Stimulated activated effector memory CD8-positive, alpha-beta T cell treated with anti-CD3 and anti-CD28 coated beads, Interleukin-12 subunit alpha, Interleukin-12 subunit beta, amount 100 ng/mL, for 72 hours (primary cell): ENCODE data around the gene MRM3.
"Not testable (repeated sequence)": the region's sequence is repeated elsewhere in the genome, so short reads cannot be mapped to it uniquely, and the experiment has no call there.

Experiments
- ATAC-seq: fragments of 150-1000 bp; cut with Tn5 transposase; 2 replicates; pipeline ENCODE4 v1.10.0; 2021
- DNase-seq, 2 donors: peaks; one replicate each; pipeline ENCODE4 v3.0.0; 2021 to 2022; ENCODE audit warnings: low spot score in 2 of 2
- H3K27ac Mint-ChIP-seq: one replicate; pipeline ENCODE4 v1.8.0; 2022; ENCODE audit warnings: mild to moderate bottlenecking, mixed read lengths
- H3K36me3 Mint-ChIP-seq: one replicate; pipeline ENCODE4 v1.8.0; 2022; ENCODE audit warnings: mild to moderate bottlenecking, mixed read lengths
- H3K4me1 Mint-ChIP-seq: one replicate; pipeline ENCODE4 v1.8.0; 2022; ENCODE audit warnings: mixed read lengths
- H3K4me3 Mint-ChIP-seq: one replicate; pipeline ENCODE4 v1.8.0; 2022; ENCODE audit warnings: mild to moderate bottlenecking, mixed read lengths
- H3K9me3 Mint-ChIP-seq: one replicate; pipeline ENCODE4 v1.8.0; 2022; ENCODE audit warnings: mixed read lengths

The MRM3 gene

GRCh38 chr17:819251-819650, 37.1 kb downstream of the MRM3 start:
- no peak for DNase-seq
- no peaks in the 10 kb centered on the region for H3K9me3 Mint-ChIP-seq
- no peak for ATAC-seq
- H3K36me3 Mint-ChIP-seq, result no peaks in the 10 kb centered on the region
- no peak overlapping the region for H3K4me3 Mint-ChIP-seq
- no peak overlapping the region for H3K27ac Mint-ChIP-seq
- no peaks in the 10 kb centered on the region for H3K4me1 Mint-ChIP-seq

GRCh38 chr17:823501-823902, 41.3 kb downstream of the MRM3 start:
- DNase-seq (no peak), ATAC-seq (no peak)
- no peaks in the 10 kb centered on the region for H3K36me3 Mint-ChIP-seq
- no peak overlapping the region for H3K27ac Mint-ChIP-seq
- no peaks in the 10 kb centered on the region for H3K4me1 Mint-ChIP-seq
- H3K4me3 Mint-ChIP-seq, result no peak overlapping the region
- no peaks in the 10 kb centered on the region for H3K9me3 Mint-ChIP-seq

GRCh38 chr17:824378-824777, 42.2 kb downstream of the MRM3 start:
- Mint-ChIP-seq H3K9me3 (no peaks in the 10 kb centered on the region), H3K4me3 (no peak overlapping the region), H3K27ac (no peak overlapping the region), H3K4me1 (no peaks in the 10 kb centered on the region), H3K36me3 (no peaks in the 10 kb centered on the region)
- ATAC-seq (no peak), DNase-seq (no peak)

GRCh38 chr17:825216-825615, 43.1 kb downstream of the MRM3 start:
- no peak for ATAC-seq
- H3K27ac Mint-ChIP-seq, result no peak overlapping the region

DNA sequence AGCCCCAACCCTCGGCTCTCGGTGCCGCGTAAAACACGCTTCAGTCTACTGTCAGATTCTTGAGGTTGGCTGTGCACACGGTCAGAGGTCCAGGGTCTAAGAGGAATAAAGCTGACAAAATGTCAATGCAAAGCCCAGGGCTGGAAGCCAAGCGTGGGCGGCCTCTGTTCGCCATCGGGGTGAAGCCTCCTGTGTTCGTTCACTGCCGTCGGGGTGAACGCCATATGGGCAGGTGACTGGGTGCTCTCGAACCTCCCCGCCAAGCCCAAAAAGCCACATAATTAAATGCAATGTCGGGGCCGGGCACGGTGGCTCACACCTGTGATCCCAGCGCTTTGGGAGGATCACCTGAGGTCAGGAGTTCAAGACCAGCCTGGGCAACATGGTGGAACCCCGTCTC, 44.6 kb downstream of the MRM3 start:
- Mint-ChIP-seq H3K4me1 (no peaks in the 10 kb centered on the region), H3K9me3 (no peaks in the 10 kb centered on the region), H3K4me3 (no peak overlapping the region), H3K36me3 (no peaks in the 10 kb centered on the region), H3K27ac (no peak overlapping the region)
- no peak for DNase-seq
- ATAC-seq, result no peak

More at GRCh38 chr17:825216-825615, 43.1 kb downstream of the MRM3 start:
- Mint-ChIP-seq H3K36me3 (no peaks in the 10 kb centered on the region), H3K4me1 (no peaks in the 10 kb centered on the region), H3K9me3 (no peaks in the 10 kb centered on the region), H3K4me3 (no peak overlapping the region)
- DNase-seq, result no peak

DNA sequence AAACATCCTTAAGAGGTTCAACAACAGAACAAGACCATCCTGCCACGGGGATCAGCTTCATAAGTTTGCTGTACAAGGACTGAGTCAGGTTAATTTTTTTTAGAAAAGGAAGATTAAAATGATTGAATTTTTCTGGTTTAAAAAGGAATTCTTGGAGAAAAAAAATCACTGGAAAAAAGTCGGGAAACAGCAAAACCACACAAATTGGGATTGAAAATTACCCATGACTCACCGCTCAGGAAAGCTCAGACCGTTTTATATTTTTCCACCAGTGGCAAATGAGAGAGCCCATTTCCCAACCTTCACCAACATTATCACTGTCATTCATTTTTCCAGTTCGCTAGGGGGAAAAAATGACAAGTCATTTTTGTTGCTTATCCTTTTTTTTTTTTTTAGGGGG, 46.6 kb downstream of the MRM3 start:
- no peaks in the 10 kb centered on the region for H3K36me3 Mint-ChIP-seq
- no peaks in the 10 kb centered on the region for H3K9me3 Mint-ChIP-seq

DNA sequence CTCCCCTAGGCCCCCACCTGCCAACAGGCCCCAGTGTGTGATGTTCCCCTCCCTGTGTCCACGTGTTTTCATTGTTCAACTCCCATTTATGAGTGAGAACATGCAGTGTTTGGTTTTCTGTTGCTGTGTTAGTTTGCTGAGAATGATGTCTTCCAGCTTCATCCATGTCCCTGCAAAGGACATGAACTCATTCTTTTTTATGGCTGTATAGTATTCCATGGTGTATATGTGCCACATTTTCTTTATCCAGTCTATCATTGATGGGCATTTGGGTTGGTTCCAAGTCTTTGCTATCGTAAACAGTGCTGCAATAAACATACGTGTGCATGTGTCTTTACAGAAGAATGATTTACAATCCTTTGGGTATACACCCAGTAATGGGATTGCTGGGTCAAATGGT, 47.5 kb downstream of the MRM3 start:
- not testable (repeated sequence) for H3K4me1 Mint-ChIP-seq, H3K27ac Mint-ChIP-seq, ATAC-seq, DNase-seq, H3K9me3 Mint-ChIP-seq, H3K36me3 Mint-ChIP-seq, H3K4me3 Mint-ChIP-seq

More for the DNA sequence above, 46.6 kb downstream of the MRM3 start:
- Mint-ChIP-seq H3K4me1 (no peaks in the 10 kb centered on the region), H3K4me3 (no peak overlapping the region), H3K27ac (no peak overlapping the region)
- ATAC-seq (no peak), DNase-seq (no peak)

DNA sequence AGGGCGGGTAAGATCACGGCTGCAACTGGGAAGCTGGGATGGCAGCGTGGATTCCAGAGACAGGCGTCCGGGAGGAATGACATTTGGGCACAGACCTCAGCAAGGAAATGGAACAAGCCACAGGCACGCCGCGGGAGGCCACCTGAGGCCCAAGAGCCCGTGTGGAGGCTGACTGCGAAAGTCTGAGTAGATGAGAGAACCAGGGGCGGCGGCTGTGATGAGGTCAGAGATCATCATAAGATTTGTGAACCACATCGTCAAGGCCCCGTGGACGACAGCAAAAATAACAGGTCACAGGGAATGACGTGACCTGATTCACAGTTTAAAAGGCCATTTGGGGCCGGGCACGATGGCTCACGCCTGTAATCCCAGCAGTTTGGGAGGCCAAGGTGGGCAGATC, 48.2 kb downstream of the MRM3 start:
- Mint-ChIP-seq H3K36me3 (no peaks in the 10 kb centered on the region), H3K4me3 (no peak overlapping the region), H3K9me3 (no peaks in the 10 kb centered on the region)

DNA sequence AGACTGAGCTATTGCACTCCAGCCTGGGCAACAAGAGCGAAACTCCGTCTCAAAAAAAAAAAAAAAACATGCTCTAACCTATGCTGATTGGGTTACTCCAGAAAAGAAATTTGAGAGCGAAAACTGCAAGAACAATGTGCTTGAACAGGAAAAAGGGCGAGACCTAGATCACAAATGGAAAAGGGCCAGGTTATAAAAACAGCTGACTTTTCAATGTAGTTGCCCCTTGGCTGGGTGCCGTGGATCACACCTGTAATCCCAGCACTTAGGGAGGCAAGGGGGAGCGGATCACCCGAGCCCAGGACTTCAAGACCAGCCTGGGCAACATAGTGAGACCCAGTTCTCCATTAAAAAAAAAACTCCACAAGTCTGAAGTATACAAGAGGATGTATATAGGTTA, 48.8 kb downstream of the MRM3 start:
- H3K4me1 Mint-ChIP-seq, result no peaks in the 10 kb centered on the region
- no peak overlapping the region for H3K27ac Mint-ChIP-seq
- no peak overlapping the region for H3K4me3 Mint-ChIP-seq
- no peak for ATAC-seq
- H3K36me3 Mint-ChIP-seq, result no peaks in the 10 kb centered on the region
- H3K9me3 Mint-ChIP-seq, result no peaks in the 10 kb centered on the region
- DNase-seq, result no peak

More for the DNA sequence above, 48.2 kb downstream of the MRM3 start:
- ATAC-seq, result no peak
- no peak overlapping the region for H3K27ac Mint-ChIP-seq
- no peaks in the 10 kb centered on the region for H3K4me1 Mint-ChIP-seq
- DNase-seq, result no peak

- DNase-seq, result no peak
- H3K36me3 Mint-ChIP-seq, result no peaks in the 10 kb centered on the region
Measured at GRCh38 chr17:834136-834535, 52.0 kb downstream of the MRM3 start.

DNA sequence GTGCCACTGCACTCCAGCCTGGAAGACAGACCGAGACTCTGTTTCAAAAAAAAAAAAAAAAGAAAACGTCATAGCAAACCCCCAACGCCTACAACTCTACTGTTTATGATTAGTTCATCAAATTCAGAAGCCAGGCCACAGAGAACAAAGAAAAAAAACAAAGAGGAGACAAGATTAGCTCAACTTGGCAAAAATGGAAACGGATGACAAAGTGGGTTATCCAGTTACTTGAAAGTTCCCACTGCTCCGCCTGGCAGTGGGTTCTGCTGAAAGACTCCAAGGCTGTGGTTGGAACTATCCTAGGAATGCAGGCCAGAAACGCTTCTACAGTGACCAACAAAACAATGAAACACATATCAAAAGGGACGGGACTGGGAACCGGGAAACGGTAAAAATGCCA, 53.1 kb downstream of the MRM3 start:
- no peak overlapping the region for H3K4me3 Mint-ChIP-seq
- H3K36me3 Mint-ChIP-seq, result no peaks in the 10 kb centered on the region
- ATAC-seq (no peak), DNase-seq (no peak)
- no peaks in the 10 kb centered on the region for H3K9me3 Mint-ChIP-seq
- H3K4me1 Mint-ChIP-seq, result no peaks in the 10 kb centered on the region
- no peak overlapping the region for H3K27ac Mint-ChIP-seq

More at GRCh38 chr17:834136-834535, 52.0 kb downstream of the MRM3 start:
- H3K9me3 Mint-ChIP-seq, result no peaks in the 10 kb centered on the region
- no peak overlapping the region for H3K4me3 Mint-ChIP-seq
- no peak overlapping the region for H3K27ac Mint-ChIP-seq
- no peak for ATAC-seq
- no peaks in the 10 kb centered on the region for H3K4me1 Mint-ChIP-seq

DNA sequence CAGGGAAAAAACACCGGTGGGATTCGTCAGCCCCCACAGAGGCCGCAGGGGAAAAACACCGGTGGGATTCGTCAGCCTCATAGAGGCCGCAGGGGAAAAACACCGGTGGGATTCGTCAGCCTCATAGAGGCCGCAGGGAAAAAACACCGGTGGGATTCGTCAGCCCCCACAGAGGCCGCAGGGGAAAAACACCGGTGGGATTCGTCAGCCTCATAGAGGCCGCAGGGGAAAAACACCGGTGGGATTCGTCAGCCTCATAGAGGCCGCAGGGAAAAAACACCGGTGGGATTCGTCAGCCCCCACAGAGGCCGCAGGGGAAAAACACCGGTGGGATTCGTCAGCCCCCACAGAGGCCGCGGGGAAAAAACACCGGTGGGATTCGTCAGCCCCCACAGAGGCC, 53.6 kb downstream of the MRM3 start:
- not testable (repeated sequence) for H3K36me3 Mint-ChIP-seq, H3K27ac Mint-ChIP-seq, ATAC-seq

DNA sequence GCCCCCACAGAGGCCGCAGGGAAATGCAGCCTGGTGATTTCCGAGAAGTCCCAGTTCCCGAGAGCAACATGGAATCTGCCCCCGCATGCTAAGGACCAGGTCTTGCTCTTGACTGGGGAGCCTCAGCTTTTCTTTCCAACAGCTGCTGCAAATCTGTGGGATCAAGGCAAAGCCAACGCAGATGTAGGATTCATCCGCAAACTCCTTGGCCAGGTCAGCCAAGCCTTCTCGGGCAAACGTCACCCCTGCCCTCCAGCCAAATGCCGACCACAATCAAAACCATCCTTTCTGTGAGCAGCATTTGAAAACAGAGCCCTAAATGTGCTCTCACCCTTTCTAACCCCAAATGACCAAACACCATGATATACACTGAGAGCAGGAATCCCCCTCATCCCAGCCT, 54.0 kb downstream of the MRM3 start:
- Mint-ChIP-seq H3K9me3 (no peaks in the 10 kb centered on the region), H3K4me3 (no peak overlapping the region), H3K27ac (no peak overlapping the region), H3K36me3 (no peaks in the 10 kb centered on the region), H3K4me1 (no peaks in the 10 kb centered on the region)
- no peak for DNase-seq
- no peak for ATAC-seq

More for the DNA sequence above, 53.6 kb downstream of the MRM3 start:
- not testable (repeated sequence) for DNase-seq, H3K4me3 Mint-ChIP-seq, H3K4me1 Mint-ChIP-seq, H3K9me3 Mint-ChIP-seq

DNA sequence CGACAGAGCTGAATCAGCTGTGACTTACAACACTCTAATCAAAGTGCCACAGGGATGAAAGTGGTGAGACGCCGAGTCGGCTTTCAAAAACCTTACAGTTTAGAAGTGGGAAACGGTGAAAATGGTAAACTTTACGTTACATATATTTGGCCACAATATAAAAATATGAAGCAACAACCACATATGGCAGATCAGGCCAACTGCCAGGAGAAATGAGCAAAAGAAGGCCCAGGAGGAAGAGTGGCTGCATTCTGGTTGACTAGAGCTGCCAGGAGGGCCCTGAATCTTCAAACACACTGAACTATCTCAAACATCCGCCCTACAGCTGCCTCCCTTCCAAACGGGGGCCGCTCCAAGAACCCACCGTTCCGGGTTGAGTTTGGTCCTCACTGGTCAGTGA, 56.3 kb downstream of the MRM3 start:
- H3K9me3 Mint-ChIP-seq, result no peaks in the 10 kb centered on the region
- H3K4me3 Mint-ChIP-seq, result no peak overlapping the region
- DNase-seq, result no peak
- no peak overlapping the region for H3K27ac Mint-ChIP-seq
- no peak for ATAC-seq
- no peaks in the 10 kb centered on the region for H3K36me3 Mint-ChIP-seq
- H3K4me1 Mint-ChIP-seq, result no peaks in the 10 kb centered on the region

- Mint-ChIP-seq H3K36me3 (no peaks in the 10 kb centered on the region), H3K9me3 (no peaks in the 10 kb centered on the region), H3K27ac (no peak overlapping the region), H3K4me1 (no peaks in the 10 kb centered on the region), H3K4me3 (no peak overlapping the region)
- no peak for DNase-seq
- no peak for ATAC-seq
Measured at GRCh38 chr17:841313-841712, 59.2 kb downstream of the MRM3 start.
